BJ (cell line): ENCODE data around the gene TRIM24. TPM values are rescaled to one million over a fixed set of nuclear protein-coding genes. Genes with fewer than 3 reads are reported as not detected.
"Not testable (repeated sequence)": the region's sequence is repeated elsewhere in the genome, so short reads cannot be mapped to it uniquely, and the experiment has no call there.

Source experiments
- CTCF ChIA-PET: fragments of 350-600 bp; formaldehyde crosslinking; extraction: SDS; loops from one replicate; lab custom pipeline; 2021; ENCODE audit warnings: antibody characterized with exemption, inconsistent platforms; lab: Yijun Ruan, JAX
- POLR2A ChIA-PET: fragments of 300-600 bp; sonication (Branson Sonifier 250); formaldehyde crosslinking; extraction: SDS; loops from one replicate; lab custom pipeline; 2021; ENCODE audit warnings: antibody characterized with exemption; lab: Charles Lee
- DNase-seq: peaks from one replicate; pipeline ENCODE4 v3.0.0-alpha.2; 2011; ENCODE audit warnings: low read depth
- H3K27me3 ChIP-seq: 2 replicates; pipeline ENCODE4 v1.6.0; 2011; ENCODE audit warnings: low read length; ENCODE audit not compliant: control insufficient read depth, insufficient read depth
- H3K36me3 ChIP-seq: 2 replicates; pipeline ENCODE4 v1.5.1; 2011; ENCODE audit warnings: low read length; ENCODE audit not compliant: control insufficient read depth, insufficient read depth
- H3K4me3 ChIP-seq: 2 replicates; pipeline ENCODE4 v1.5.1; 2011; ENCODE audit warnings: low read depth, mild to moderate bottlenecking, control low read depth, low read length
- polyA plus RNA-seq: library from polyadenylated mRNA; depleted of rRNA; stranded (reverse); fragments of >200 nt; gene quantifications from 2 replicates; pipeline ENCODE4 v1.2.3, GENCODE V29; 2011
- TF ChIP-seq, protein P1 (sequence below): IDR thresholded peaks from 2 replicates; pipeline ENCODE4 v1.5.1; 2011; ENCODE audit warnings: low read depth, mild to moderate bottlenecking, control low read depth, inconsistent platforms, low read length, moderate library complexity; ENCODE audit not compliant: insufficient read depth

Gene TRIM24
- polyA plus RNA-seq, 1 experiment, result 4.2 TPM

DNA sequence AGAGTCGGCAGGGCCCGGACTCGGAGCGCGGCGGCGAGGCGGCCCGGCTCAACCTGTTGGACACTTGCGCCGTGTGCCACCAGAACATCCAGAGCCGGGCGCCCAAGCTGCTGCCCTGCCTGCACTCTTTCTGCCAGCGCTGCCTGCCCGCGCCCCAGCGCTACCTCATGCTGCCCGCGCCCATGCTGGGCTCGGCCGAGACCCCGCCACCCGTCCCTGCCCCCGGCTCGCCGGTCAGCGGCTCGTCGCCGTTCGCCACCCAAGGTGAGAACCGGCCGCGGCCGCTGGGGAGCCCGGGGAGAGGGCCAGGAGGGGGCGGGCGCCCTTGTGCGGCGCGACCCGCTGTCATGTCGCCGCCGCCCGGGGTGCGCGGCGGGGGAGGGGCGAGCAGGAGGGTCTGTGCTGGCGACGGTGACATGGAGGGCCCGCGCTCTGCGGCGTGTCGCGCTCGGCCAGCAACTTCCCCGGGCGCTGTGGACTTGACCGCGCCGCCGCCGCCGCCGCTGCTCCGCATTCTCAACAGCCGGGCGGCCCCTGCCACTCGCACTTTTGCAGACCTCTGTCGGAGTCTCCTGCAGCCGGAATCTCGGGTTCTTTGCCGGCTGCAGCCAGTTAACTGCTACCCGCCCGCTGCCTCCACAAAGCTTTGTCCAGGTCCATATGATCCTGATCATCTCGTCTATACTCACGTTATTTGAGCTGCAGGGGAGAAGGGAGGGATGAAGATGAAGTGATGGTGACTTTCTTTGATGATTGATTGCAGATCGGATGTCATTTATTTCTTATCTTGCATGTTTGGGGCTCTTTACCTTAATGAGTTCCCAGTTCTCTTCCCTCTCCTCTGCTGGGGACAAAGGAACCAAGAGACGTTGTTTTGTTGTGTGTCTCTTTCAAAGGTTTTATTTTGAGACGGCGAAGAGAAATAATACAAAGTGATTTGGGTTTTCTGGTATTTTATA, 869 bp downstream of the TRIM24 start:
- peak overlapping the region; percentile 82 for H3K4me3 ChIP-seq
- no peak for DNase-seq
- ChIA-PET POLR2A (no interaction called here), CTCF (no interaction called here)
- TF ChIP-seq, protein P1, sequence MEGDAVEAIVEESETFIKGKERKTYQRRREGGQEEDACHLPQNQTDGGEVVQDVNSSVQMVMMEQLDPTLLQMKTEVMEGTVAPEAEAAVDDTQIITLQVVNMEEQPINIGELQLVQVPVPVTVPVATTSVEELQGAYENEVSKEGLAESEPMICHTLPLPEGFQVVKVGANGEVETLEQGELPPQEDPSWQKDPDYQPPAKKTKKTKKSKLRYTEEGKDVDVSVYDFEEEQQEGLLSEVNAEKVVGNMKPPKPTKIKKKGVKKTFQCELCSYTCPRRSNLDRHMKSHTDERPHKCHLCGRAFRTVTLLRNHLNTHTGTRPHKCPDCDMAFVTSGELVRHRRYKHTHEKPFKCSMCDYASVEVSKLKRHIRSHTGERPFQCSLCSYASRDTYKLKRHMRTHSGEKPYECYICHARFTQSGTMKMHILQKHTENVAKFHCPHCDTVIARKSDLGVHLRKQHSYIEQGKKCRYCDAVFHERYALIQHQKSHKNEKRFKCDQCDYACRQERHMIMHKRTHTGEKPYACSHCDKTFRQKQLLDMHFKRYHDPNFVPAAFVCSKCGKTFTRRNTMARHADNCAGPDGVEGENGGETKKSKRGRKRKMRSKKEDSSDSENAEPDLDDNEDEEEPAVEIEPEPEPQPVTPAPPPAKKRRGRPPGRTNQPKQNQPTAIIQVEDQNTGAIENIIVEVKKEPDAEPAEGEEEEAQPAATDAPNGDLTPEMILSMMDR, result no peak
- no peaks in the 10 kb centered on the region for H3K27me3 ChIP-seq
- H3K36me3 ChIP-seq, result no peaks in the 10 kb centered on the region

DNA sequence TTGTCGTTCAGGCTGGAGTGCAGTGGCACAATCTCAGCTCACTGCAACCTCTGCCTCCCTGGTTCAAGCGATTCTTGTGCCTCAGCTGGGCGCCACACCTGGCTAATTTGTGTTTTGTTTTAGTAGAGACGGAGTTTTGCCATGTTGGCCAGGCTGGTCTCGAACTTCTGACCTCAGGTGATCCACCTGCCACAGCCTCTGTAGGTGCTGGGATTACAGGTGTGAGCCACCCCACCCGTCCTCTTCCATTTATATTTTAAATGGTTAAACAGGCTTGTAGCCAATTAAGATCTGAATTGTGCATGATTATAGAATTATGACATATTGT, 3.2 kb downstream of the TRIM24 start:
- POLR2A ChIA-PET, H3K27me3 ChIP-seq: not testable (repeated sequence)
- CTCF ChIA-PET, result interaction anchor here (0.7 kb wide), 1 partner anchor 43 kb away, joined by 3 read pairs; no protein-coding TSS in a partner anchor

GRCh38 chr7:138465046-138465445, 5.0 kb downstream of the TRIM24 start:
- TF ChIP-seq, protein P1, result no peak
- Histone ChIP-seq H3K4me3 (no peak overlapping the region), H3K36me3 (no peaks in the 10 kb centered on the region), H3K27me3 (no peaks in the 10 kb centered on the region)
- no peak for DNase-seq
- POLR2A ChIA-PET, result no interaction called here
- CTCF ChIA-PET, result interaction anchor here (0.7 to 0.9 kb wide), 2 partner anchors 25 to 274 kb away, joined by 3 read pairs; no protein-coding TSS in a partner anchor

More for the DNA sequence above, 3.2 kb downstream of the TRIM24 start:
- H3K36me3 ChIP-seq, DNase-seq, H3K4me3 ChIP-seq: not testable (repeated sequence)

- H3K27me3 ChIP-seq, H3K36me3 ChIP-seq, H3K4me3 ChIP-seq, DNase-seq, POLR2A ChIA-PET: not testable (repeated sequence)
- CTCF ChIA-PET, result interaction anchor here (0.7 to 0.9 kb wide), 2 partner anchors 24 to 273 kb away, joined by 3 read pairs; no protein-coding TSS in a partner anchor
These were observed 6.2 kb downstream of the TRIM24 start for GRCh38 chr7:138466069-138466756.

- CTCF ChIA-PET, result no interaction called here
These were observed 8.4 kb downstream of the TRIM24 start for GRCh38 chr7:138468244-138469123.

More at GRCh38 chr7:138468244-138469123, 8.4 kb downstream of the TRIM24 start:
- TF ChIP-seq, protein P1, result no peak
- H3K36me3 ChIP-seq, result no peaks in the 10 kb centered on the region
- H3K4me3 ChIP-seq, result no peak overlapping the region
- POLR2A ChIA-PET, result no interaction called here
- H3K27me3 ChIP-seq, result no peaks in the 10 kb centered on the region
- no peak for DNase-seq
